GM19025 (cell line): ENCODE measurements around the gene EXOC4.

Experiments used
- ATAC-seq: cut with Tn5 transposase; IDR thresholded peaks from one replicate; pipeline ENCODE4 v1.9.1; 2021; ENCODE audit warnings: mild to moderate bottlenecking, low read depth, moderate library complexity; ENCODE audit not compliant: unreplicated experiment

Gene EXOC4

DNA sequence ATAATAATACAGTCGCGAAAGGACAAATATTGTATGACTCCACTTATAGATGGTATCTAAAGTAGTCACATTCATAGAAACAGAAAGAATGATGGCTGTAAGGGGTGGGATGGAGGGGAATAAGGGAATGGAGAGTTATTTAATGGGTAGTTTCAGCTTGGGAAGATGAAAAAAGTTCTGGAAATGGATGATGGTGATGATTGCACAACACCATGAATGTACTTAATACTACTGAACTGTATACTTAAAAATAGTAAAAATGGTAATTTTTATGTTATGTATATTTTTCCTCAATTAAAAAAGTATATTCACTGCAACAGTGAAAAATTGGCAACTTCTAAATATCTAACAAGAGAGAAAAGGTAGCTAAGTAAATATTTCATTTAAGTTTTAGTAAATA, 265.8 kb downstream of the EXOC4 start:
- ATAC-seq = no peak

DNA sequence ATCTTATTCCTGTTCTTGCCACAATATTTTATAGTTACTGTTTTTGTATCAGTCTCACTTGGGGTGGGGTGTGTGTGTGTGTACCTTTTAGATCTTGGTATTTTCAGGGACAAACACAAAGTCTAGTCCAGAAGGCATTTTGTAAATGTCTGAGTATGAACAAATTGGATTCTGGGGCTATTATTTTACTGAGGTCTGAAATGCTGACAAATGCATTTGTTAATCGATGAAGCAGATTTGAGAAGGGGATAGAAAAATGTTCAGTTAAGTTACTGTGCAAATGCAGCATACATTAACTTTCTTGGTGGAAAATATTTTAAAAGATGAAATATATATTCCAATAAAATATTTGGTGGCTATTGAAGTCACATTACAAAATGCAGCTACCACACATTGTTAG, 267.4 kb downstream of the EXOC4 start:
- ATAC-seq = no peak

DNA sequence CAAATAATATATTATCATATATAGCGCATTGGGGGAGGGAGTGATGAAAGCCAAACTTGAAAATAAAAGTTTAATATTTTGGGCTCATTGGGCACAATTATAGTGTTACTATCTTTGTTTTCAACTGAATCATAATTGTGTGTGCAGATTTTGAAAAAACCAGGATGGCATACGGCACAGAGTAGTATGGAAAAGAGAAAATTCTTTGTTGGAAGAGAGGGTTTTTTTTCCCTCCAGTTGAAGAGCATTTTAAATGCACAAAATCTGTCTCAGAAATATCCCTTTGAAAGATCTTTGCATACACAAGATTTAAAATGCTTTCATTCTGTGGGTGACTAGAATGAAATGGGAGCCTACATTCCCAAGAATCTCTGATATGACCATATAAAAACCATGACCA, 269.6 kb downstream of the EXOC4 start:
- no peak for ATAC-seq

DNA sequence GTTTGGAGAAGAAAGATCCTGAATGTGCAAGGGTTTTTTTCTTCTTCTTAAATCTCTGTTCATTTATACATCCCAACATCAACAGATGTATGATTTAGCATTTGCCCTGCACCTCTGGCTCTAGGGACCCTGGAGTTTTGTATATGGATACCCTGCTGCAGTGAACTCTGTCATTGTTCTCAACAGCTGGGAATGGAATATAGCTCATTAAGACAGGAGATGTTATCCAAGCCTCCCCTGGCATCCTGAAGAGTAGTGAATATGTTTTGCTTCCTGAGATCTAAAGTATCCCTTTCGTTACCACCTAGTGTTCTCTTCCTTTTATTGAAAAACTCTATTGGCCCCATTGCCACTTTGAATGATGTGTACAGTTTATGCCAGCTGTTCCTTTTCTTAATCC, 275.9 kb downstream of the EXOC4 start:
- no peak for ATAC-seq

DNA sequence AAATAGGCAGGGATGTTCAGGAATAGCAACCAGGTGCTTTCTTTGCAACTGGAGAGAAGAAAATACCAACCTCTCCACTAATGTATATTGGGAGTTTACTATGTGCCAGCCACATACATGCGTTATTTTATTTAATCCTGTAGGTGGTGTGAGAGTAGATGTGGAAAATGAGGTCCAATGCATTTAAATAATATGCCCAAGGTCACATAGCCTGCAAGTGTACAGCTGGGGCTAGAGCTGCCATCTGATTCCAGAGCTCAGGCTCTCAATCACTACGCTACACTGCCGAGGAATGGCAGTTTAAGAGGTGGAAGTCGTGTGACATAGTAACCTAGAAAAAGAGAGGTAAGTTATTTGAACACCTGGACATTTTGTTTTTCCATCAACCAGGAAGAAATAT, 277.0 kb downstream of the EXOC4 start:
- no peak for ATAC-seq

DNA sequence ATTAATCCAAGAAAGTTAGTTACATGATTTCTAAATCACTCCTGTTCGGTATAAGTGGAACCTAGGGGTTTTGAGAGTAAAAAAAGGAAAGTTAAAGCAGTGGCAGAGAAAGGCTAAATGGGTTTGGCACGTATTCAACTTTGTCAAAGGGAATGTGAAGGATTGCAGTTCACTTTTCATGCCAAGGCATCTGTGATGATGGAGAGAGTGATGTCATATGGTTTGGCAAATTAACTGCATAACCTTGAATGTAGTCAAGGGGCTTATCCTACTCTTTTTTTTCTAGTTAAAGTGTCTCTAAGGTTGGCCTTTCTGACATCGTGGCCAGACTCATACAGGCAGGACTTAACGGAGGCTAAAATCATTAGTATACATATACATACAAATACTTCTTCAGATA, 277.8 kb downstream of the EXOC4 start:
- no peak for ATAC-seq

DNA sequence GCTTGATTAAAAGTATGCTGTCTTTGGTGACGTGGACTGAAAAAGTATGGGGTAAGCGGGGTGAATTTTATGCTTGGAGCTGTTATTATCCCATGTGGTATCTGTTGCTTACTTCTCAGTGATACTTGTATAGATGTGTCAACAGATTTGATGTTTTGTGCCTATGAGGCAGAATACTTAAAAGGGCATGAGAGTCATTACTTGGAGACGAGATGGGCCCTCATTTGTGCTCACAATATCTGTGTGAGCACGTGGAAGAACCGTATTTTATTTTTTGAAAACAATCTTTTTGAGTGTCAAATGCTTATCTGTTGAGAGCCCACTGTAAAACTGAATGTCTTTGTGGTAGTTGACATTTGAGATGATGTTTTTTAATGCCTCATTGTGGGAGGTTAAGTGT, 281.9 kb downstream of the EXOC4 start:
- ATAC-seq = no peak

DNA sequence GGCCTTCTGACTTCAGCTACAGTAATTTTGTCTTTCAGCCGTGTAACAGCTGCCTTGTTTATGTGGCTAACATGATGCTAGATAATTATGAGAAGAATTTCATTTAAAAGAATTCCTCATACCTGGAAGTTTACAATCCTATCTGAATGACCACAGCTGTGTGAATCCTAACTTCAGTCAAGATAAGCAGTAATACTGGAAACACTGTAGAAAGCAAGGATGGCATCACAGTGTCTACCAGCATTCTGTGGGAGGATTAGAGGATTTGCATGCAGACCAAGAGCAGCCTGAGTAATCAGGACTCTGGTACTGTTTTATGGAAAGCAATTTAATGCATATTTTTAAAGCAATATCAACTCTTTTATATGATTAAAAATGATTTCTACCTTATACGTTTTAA, 282.4 kb downstream of the EXOC4 start:
- ATAC-seq = no peak

DNA sequence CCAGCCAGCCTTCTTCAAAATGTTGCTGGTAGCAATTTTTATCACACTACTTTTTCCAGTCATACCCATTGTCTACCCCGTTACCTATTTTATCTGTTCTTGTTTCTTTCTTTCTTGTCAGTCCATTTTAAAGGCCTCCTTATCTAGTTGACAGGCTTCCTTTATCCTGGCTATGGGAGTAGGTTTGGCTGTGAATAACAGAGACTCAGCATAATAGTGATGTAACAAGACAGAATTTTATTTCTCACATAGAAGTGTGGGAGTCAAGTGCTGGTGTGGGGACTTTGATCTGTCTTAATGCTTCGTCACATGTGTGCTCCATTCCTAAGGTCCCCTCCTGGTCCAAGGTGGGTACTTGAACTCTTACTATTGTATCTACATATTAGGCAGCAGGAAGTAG, 283.6 kb downstream of the EXOC4 start:
- no peak for ATAC-seq

DNA sequence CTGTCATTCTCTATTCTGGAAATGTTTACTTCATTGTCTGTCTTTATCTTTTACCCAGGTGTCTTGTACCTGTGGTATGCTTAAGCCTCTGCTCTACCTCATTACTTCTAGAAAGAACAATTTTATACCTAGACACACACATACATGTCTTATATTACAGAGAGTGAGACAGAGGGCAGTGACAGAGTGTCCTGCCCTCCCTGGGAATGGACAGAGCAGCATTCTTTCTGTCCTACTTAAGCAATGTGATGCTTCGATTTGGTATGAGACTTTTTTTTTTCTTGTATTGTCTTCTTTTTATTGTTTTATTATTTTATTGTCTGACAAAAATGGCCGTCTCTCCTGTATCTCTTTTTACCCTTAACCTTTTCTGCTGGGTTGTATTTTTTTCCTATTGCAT, 286.1 kb downstream of the EXOC4 start:
- ATAC-seq = no peak

DNA sequence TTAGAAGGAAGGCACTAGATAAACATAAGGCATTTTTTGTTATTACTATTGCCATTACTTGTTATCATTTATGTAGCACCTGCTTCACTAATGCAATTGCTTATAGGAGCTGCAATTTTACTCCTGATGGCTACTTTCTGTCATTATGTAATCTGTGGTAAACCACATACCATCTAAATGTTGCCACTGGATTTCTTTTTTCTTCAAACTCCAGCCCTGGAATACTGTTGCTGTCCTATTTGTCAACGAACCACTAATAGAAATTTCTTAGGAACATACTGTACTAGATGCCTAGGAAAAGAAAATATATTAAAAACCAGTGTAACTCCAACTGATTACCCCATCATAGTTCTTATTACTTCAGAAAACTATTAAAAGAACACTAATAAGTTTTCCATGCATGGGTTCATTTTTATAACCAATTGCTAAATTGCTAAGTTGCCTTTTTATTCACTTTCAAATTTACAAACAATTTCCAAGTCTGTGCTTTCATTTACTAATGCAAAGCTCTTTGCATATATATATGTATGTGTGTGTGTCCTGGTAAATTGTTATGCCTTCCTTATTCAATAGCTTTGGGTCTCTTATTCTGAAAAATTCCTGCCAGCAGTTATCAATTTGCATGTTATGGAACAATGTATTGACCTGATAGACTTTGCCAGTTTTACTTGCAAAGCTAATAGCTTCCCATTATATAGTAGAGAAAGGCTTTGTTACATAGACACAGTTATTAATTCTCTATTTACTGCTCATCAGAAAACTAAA, 287.4 kb downstream of the EXOC4 start:
- ATAC-seq = no peak

DNA sequence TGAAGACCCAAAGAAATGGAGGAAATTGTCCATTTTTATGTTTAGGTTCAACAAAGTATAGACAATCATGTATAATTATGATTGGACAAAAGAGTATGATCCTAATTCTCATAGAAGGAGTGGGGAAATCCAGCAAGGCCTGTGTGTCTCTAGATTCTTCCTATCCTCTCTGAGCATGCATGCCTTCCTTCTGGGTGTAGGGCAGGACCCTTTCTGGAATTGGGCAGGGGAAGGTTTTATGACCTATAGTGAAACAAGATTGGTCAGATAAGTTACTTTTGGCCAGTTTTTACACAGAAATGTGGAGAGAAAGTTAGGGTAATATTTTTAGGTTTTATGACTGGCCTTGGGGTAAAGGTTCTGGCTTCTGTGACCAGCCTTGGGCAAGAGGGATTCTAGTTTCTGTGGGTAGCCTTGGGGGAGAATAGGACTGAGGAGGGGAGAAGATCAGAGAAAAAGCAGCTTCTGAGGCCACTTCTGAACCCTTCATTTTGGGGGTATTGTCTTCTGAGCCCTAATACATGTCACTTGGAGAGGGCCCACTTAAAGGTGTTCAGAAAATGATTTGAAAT, 289.4 kb downstream of the EXOC4 start:
- ATAC-seq = no peak

DNA sequence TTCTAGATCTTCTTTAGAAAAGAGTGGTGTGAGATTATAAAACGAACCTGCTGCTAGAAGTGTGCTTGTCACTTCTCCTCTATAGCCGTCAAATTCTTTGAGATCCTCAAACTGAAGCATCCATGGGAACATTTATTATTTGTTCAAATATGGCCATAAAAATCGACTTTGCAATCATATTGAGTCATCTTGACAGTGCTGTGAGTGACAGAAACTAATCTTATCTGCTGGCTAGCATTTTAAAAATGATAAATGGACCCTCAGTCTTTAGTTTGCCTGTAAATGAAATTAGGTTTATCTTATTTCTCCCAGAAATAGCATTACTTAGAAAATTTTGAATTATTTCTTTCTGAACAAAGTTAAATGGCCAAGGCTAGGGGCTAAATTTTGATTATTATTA, 290.8 kb downstream of the EXOC4 start:
- ATAC-seq = no peak

DNA sequence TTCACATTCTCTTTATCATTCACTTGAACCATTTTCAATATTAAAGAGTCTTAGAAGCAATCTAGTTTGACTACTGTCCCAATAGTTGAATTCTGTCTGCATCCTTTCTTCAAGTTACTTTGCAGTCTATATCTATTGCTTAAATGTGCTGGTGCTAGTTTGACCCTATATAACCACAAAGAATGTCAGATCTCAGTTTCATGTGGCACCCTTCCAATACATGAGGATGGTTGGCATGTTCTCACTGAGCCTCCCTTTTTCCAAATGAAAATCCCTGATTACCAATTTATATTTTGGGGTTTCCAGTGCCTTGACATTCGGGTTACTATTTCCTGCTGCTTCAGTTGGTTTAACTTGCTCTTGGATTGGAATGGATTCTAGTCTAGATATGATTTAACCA, 292.7 kb downstream of the EXOC4 start:
- no peak for ATAC-seq

DNA sequence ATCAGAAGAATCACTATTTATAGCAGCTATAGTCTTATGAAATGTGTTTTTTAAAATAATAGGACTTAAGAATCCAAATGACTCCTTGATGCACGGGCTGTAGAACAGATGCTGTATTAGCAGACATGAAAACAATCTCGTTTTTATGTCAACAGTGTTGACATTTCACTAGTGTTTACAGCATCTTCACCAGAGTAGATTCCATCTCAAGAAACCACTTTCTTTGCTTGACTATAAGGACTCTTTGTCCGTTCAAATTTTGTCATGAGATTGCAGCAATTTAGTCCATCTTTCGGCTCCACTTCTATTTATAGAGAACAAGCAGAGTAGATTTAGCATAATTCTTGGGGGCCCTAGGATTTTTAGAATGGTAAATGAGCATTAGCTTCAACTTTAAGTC, 295.1 kb downstream of the EXOC4 start:
- no peak for ATAC-seq

DNA sequence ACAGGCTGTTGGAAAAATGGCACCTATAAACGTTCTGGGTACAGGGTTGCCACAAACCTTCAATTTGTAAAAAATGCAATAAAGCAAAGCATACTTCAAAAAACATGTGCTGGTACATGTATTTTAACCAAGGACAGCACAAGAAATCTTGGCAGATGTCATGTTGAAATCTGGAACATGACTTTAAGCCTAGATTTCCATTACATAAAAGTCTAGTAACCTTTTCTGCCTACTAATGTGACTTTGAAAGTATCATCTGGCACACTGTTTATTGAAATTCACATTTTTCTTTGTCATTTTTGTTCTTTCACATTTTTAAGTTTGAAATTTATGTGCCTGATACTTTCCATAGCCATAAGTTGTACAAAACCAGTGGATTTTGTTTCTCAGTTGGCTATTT, 296.8 kb downstream of the EXOC4 start:
- no peak for ATAC-seq

DNA sequence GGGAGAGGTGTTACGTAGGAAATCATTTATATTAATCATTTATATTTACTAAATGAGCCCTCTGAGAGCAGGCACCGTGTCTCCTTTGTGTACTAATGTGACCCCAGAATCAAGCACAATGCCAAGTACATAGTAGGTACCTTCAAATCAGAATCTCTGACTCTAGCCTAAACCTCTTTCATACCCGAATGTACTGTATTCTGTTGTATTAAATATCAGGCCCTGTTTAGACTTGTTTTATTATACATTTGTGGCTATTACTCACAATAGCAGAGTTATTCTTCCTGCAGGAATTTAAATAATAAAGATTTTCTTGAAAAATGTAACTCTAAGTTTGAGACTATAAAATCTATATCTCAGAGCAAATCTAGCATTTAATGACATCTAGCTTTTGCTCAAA, 297.3 kb downstream of the EXOC4 start:
- no peak for ATAC-seq

DNA sequence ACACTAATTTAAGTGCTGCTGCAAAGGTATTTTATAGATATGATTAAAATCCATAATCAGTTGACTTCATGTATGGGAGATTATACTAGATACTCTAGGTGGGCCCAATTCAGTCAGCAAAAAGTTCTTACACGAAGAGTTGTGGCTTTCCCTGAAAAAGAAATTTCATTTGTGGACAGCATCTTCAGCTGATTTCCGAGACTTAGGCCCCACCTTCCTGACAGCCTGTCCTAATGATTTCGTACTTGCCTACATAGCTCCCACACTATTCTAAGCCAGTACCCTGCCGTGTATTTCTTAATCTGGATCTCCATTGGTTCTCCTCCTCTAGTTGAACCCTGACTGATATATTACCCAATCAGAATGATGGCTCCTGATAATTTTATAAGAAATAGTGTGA, 297.9 kb downstream of the EXOC4 start:
- no peak for ATAC-seq

DNA sequence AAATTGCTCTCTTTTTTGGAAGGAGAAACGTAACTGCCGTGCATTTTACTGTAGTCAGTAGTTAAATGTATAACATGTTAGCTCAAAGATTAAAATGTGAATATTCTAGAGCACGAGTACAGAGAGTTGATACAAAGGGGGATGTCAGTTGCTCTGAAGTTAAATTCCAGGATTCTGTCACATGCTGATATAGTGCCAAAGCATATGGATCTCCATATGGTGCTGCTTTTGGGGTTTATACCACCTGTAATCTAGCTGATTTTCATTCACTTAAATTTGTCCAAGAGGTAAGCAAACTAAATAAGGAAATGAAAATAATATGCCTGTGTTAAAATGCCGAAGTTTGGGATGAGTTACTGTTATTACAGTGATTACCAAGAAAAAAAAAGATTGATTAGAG, 298.6 kb downstream of the EXOC4 start:
- ATAC-seq = no peak

DNA sequence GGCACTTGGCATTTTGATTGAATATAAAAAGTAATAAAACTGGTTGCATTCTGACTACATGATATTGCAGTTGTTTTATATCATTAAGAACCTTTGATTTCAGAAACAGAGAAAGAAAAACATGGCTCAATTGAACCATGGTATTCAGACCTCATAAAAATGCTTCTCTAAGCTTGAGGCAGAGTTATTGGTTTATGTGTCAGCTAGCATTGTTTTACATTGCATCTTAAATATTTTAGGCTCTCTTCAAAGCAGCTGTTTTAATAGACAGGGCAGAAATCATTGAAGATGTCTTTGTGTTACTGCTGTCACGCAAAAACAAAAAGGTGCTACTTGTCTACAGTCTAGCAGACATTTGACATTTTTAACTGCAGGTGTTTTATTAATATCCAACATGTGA, 299.2 kb downstream of the EXOC4 start:
- no peak for ATAC-seq

DNA sequence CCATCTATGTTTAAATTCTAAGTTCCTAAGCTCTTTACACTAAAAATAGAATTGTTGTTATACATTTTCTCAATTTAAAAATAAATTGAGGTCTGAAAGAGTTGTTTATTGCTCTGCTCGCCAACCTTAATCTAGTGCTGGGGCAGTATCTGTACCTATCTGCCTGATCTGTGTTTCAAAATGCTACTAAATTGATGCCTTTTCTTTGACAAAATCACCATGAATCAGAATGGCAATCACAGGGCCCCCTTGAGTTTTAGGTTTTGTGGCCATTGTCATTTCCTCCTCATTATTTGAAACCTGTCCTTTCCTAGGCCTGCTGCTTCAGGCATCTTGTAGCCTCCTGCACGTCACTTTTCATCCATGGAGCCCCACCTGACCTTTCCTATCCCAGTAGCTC, 301.5 kb downstream of the EXOC4 start:
- ATAC-seq = no peak

DNA sequence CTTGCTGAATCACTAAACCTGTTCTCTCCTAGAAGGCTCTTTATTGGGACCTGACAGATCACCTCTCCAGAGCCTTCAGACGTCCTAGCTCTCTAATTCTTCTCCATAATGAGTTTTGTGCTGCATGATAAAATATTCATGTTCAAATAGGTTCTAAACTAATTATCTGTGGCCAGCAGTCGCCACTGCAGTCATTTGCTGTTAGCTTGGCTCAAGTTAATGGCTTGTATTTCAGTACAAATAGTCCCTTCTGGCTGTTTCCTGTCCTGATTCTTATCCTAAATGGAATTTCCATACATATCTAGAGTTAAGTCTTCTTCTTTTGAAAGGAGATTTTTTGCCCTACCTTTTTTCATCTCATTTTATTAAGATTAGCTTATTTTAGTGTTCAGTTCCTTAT, 303.2 kb downstream of the EXOC4 start:
- ATAC-seq = no peak

DNA sequence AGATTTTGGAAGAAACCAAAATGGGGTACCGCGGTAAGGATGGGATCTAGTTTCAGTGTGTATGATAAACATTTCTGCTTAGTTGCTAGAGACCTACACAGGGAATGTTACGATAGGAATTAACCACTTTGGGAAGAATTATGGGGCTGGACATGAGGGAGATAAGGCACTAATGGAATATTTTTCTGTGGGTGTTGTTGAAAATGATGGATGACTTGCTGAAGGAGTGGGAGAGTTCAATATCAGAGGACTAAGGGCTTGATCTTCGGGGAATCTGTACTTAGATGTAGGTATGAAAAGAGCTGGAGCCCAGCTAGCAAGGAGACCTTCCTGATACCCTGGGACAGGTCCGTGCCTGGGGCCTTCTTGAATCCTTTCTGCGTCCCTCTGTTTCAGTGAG, 303.7 kb downstream of the EXOC4 start:
- ATAC-seq = no peak
